Smooth muscle cell (in vitro differentiated cells): Measurements from ENCODE around the gene EYS. TPM values are rescaled to one million over a fixed set of nuclear protein-coding genes. Genes with fewer than 3 reads are reported as not detected.

Experiments used
- DNase-seq: peaks from one replicate; lab custom pipeline; 2025; ENCODE audit not compliant: unreplicated experiment; lab: John Stamatoyannopoulos, UW
- H2AFZ ChIP-seq: fragments of 200-600 bp; sonication (generic); 2 replicates; pipeline ENCODE4 v1.6.0; 2016; ENCODE audit warnings: antibody characterized with exemption, low read depth, mild to moderate bottlenecking
- H3F3A ChIP-seq: fragments of 200-600 bp; sonication (generic); 2 replicates; pipeline ENCODE4 v1.6.0; 2017; ENCODE audit warnings: antibody characterized with exemption, low read depth
- H3K27ac ChIP-seq: fragments of 200-600 bp; sonication (generic); 2 replicates; pipeline ENCODE4 v1.5.1; 2016; ENCODE audit warnings: low read depth, mild to moderate bottlenecking
- H3K27me3 ChIP-seq: fragments of 200-600 bp; sonication (generic); 2 replicates; pipeline ENCODE4 v1.6.1; 2016; ENCODE audit warnings: low read depth, mild to moderate bottlenecking
- H3K36me3 ChIP-seq: fragments of 200-600 bp; sonication (generic); 2 replicates; pipeline ENCODE4 v1.5.1; 2016; ENCODE audit warnings: low read depth
- H3K4me1 ChIP-seq: fragments of 200-600 bp; sonication (generic); 2 replicates; pipeline ENCODE4 v1.5.1; 2016; ENCODE audit warnings: low read depth
- H3K4me2 ChIP-seq: fragments of 200-600 bp; sonication (generic); 2 replicates; pipeline ENCODE4 v1.6.0; 2016; ENCODE audit warnings: mild to moderate bottlenecking
- H3K4me3 ChIP-seq: fragments of 200-600 bp; sonication (generic); 2 replicates; pipeline ENCODE4 v1.5.1; 2016; ENCODE audit warnings: mild to moderate bottlenecking
- H3K79me2 ChIP-seq: fragments of 200-600 bp; sonication (generic); 2 replicates; pipeline ENCODE4 v1.6.0; 2016; ENCODE audit warnings: low read depth, mild to moderate bottlenecking
- H3K9ac ChIP-seq: fragments of 200-600 bp; sonication (generic); 2 replicates; pipeline ENCODE4 v1.6.0; 2016; ENCODE audit warnings: low read depth
- H3K9me3 ChIP-seq: fragments of 200-600 bp; sonication (generic); replicated peaks from 2 replicates; pipeline ENCODE4 v1.5.1; 2016; ENCODE audit warnings: low read depth
- H4K20me1 ChIP-seq: fragments of 200-600 bp; sonication (generic); 2 replicates; pipeline ENCODE4 v1.6.0; 2016; ENCODE audit warnings: low read depth
- CTCF ChIP-seq: fragments of 200-600 bp; sonication (generic); IDR thresholded peaks from 2 replicates; pipeline ENCODE4 v1.5.1; 2017; ENCODE audit warnings: borderline replicate concordance, mild to moderate bottlenecking, antibody characterized with exemption; ENCODE audit not compliant: insufficient read depth, poor library complexity, severe bottlenecking
- WGBS: methylation state at CpG from one replicate; pipeline ENCODE4 v1.1.7; 2016; ENCODE audit warnings: low lambda C conversion rate; 5-methylcytosine and 5-hydroxymethylcytosine counted together
- polyA plus RNA-seq: library from polyadenylated mRNA; unstranded; fragments of >200 nt; fragmentation: Nextera tagmentation; extraction: Ambion mirVana; gene quantifications from 2 replicates; pipeline ENCODE4 v1.2.1, GENCODE V29; 2016
- total RNA-seq: library from RNA; depleted of rRNA; stranded (reverse); fragments of >200 nt; gene quantifications from 2 replicates; pipeline ENCODE4 v1.2.3, GENCODE V29; 2014

Gene EYS
- total and polyA plus RNA-seq, 2 experiments from 2014 or later: 0.07 to 0.18 TPM

DNA sequence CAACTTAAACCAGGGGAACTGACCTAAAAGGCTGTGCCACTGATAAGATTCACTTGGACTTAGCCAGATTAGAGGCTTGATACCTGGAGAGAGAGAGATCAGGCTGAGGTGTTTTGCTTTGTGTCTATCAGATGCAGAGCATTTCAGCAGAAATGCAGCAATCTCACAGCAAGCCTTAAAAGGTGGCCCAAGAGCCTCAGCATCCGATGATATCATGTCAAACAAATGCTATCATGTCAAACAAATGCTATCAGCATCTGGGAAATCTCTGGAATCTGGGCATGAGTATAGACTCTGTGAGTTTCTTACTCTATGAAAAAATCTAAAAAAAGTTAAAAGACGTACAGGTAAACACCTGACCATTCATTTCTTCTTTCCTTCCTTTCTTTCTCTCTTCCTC, 718.9 kb downstream of the EYS start:
- no peak overlapping the region for H3K4me3 ChIP-seq
- H3K27ac ChIP-seq: peak overlapping the region; percentile 68
- no peaks in the 10 kb centered on the region for H3K36me3 ChIP-seq
- H2AFZ ChIP-seq: peak overlapping the region; percentile 61
- H3K27me3 ChIP-seq: no peaks in the 10 kb centered on the region
- 56% methylated on average over 2 of the region's 2 CpGs for WGBS
- no peak for DNase-seq
- peaks cover 5% of the 10 kb centered on the region for H3K4me1 ChIP-seq
- no peaks in the 10 kb centered on the region for H3F3A ChIP-seq
- no peak for TF ChIP-seq CTCF
- H3K9ac ChIP-seq: no peak overlapping the region
- no peaks in the 10 kb centered on the region for H4K20me1 ChIP-seq
- no peaks in the 10 kb centered on the region for H3K9me3 ChIP-seq
- no peak overlapping the region for H3K4me2 ChIP-seq
- H3K79me2 ChIP-seq: no peaks in the 10 kb centered on the region

DNA sequence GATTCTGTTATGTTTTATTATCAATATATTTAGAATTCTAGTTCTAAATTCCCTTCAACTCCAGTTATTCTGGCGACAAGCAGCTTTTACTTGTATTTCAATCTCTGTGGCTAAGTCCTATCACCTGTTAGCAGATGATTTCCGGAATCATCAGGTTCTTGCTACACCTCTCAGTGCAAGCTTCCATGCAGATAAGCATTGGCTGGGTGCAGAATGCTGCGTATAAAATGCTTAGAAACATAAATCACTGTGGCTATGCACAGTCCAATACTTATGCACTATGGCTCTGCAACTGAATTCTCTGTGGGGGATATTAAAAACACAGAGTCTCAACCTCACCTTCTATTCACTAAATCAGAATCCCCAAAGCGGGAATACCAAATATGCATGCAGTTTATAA, 720.0 kb downstream of the EYS start:
- Histone ChIP-seq H2AFZ (no peak overlapping the region), H3K27me3 (no peaks in the 10 kb centered on the region), H3K79me2 (no peaks in the 10 kb centered on the region), H3K36me3 (no peaks in the 10 kb centered on the region), H3K9me3 (no peaks in the 10 kb centered on the region), H3K4me3 (no peak overlapping the region), H3K9ac (no peak overlapping the region), H4K20me1 (no peaks in the 10 kb centered on the region), H3K27ac (no peak overlapping the region), H3F3A (no peaks in the 10 kb centered on the region), H3K4me2 (no peak overlapping the region), H3K4me1 (peaks cover 5% of the 10 kb centered on the region)
- no peak for DNase-seq
- no peak for TF ChIP-seq CTCF
- 92% methylated on average over 4 of the region's 4 CpGs for WGBS

GRCh38 chr6:64985726-64986125, 721.3 kb downstream of the EYS start:
- no peak for TF ChIP-seq CTCF
- Histone ChIP-seq H3K9me3 (no peaks in the 10 kb centered on the region), H3K4me2 (peak overlapping the region; percentile 14), H3K9ac (no peak overlapping the region), H3K4me3 (no peak overlapping the region), H4K20me1 (no peaks in the 10 kb centered on the region), H3K4me1 (peaks cover 5% of the 10 kb centered on the region), H3K36me3 (no peaks in the 10 kb centered on the region), H2AFZ (no peak overlapping the region), H3F3A (no peaks in the 10 kb centered on the region), H3K79me2 (no peaks in the 10 kb centered on the region), H3K27ac (no peak overlapping the region), H3K27me3 (no peaks in the 10 kb centered on the region)
- DNase-seq: no peak
- 28% methylated on average over 4 of the region's 4 CpGs for WGBS

GRCh38 chr6:64984948-64985347, 722.1 kb downstream of the EYS start:
- WGBS: 72% methylated on average over 1 of the region's 1 CpG
- no peak overlapping the region for H3K4me3 ChIP-seq
- H3K36me3 ChIP-seq: no peaks in the 10 kb centered on the region

More at GRCh38 chr6:64984948-64985347, 722.1 kb downstream of the EYS start:
- DNase-seq: no peak
- H3K27me3 ChIP-seq: no peaks in the 10 kb centered on the region
- no peaks in the 10 kb centered on the region for H3K9me3 ChIP-seq
- no peaks in the 10 kb centered on the region for H4K20me1 ChIP-seq
- no peak overlapping the region for H3K27ac ChIP-seq
- H3K79me2 ChIP-seq: no peaks in the 10 kb centered on the region
- H3F3A ChIP-seq: no peaks in the 10 kb centered on the region
- peaks cover 5% of the 10 kb centered on the region for H3K4me1 ChIP-seq
- no peak for TF ChIP-seq CTCF
- peak overlapping the region; percentile 17 for H2AFZ ChIP-seq
- no peak overlapping the region for H3K4me2 ChIP-seq
- H3K9ac ChIP-seq: no peak overlapping the region
